ENCODE results near the gene DNAJB1. TPM values are rescaled to one million over a fixed set of nuclear protein-coding genes. Genes with fewer than 3 reads are reported as not detected.

The DNAJB1 gene
- total and polyA plus RNA-seq, 7 experiments from 2014 or later, result 87.4 to 574 (median 221) TPM

- peaks cover 6 to 75% (median 44%) of the 10 kb centered on the region in 7 donors for H3K4me1 Mint-ChIP-seq
- ATAC-seq (no peak), DNase-seq (no peak)
- H3K27me3 Mint-ChIP-seq, result no peaks in the 10 kb centered on the region
- H3K36me3 ChIP-seq (ENCODE audit: control insufficient read depth in 2 of 3, insufficient read depth in 3 of 3, low read length in 3 of 3), result peaks cover 0 to 30% (median 3%) of the 10 kb centered on the region in 3 experiments
- intact Hi-C loops (cut with micrococcal nuclease), result no loop called here
- no peaks in the 10 kb centered on the region for H3K9me3 ChIP-seq (ENCODE audit: control insufficient read depth in 2 of 3, low read length in 3 of 3)
- no peaks in the 10 kb centered on the region for H3K27me3 ChIP-seq (ENCODE audit: control insufficient read depth in 2 of 2, insufficient read depth in 2 of 2, low read length in 2 of 2)
- peaks cover 0 to 18% of the 10 kb centered on the region in 2 donors for H3K4me1 ChIP-seq (ENCODE audit: control insufficient read depth in 2 of 2, insufficient read depth in 2 of 2, low read length in 2 of 2)
- CTCF ChIA-PET, result interaction anchor here (0.6 kb wide), 2 partner anchors 62 to 87 kb away, joined by 4 to 8 read pairs; no protein-coding TSS in a partner anchor
- peak overlapping the region in 2 of 10 donors; percentile 6 to 37 for H3K4me3 Mint-ChIP-seq
- H3K4me3 ChIP-seq (ENCODE audit: low read length), result no peak overlapping the region
- H3K27ac ChIP-seq (ENCODE audit: low read depth, low read length), result no peak overlapping the region
- H3K9me3 Mint-ChIP-seq, result no peaks in the 10 kb centered on the region
- peak overlapping the region in 7 of 9 donors; percentile 26 to 84 (median 47) for H3K27ac Mint-ChIP-seq
- POLR2A ChIA-PET, result interaction anchor here (1.3 to 34.0 kb wide), 2 partner anchors 33 to 57 kb away, joined by 3 to 1101 read pairs; partner anchors contain the start of genes DNAJB1 and GIPC1
- H3K36me3 Mint-ChIP-seq, result peaks cover 0 to 10% (median 4%) of the 10 kb centered on the region in 5 donors
Observed at GRCh38 chr19:14540741-14541525, 22.7 kb upstream of the DNAJB1 start.

DNA sequence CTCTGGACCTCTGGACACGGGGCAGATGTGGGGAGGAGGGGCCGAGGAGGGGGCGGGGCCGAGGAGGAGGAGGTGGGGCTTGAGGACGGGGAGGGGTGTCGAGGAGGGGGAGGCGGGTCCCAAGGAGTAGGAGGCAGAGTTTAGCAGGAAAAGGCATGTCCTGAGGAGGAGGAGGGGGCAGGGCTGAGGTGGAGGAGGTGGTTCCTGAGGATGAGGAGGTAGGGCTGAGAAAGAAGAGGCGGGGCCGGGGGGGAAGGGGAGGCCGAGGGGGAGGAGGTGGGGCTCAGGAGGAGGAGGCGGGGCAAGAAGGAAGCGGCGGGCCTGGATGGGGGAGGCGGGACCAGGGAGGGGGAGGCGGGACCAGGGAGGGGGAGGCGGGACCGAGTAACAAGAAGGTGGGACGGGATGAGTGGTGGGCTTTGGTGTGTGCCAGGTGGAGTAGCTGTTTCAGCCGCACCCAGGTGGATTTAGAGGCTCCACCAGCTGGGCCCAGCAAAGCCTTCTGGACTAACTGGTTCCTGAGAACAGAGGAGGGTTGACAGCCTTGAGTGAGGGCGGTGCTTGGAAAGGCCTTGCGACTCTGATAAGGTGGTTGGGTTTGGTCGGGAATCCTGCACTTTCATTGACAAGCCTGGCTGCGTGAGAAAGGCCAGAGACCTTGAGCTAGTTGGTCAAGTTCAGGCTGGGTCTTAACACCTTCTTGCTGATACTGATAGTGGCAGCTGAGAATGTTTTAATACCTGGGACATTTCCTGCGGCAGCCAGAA is 18.9 kb upstream of the DNAJB1 start:
- H3K27ac Mint-ChIP-seq, result peak overlapping the region in 8 of 9 donors; percentile 32 to 85 (median 52)
- no peaks in the 10 kb centered on the region for H3K9me3 ChIP-seq (ENCODE audit: control insufficient read depth in 2 of 3, low read length in 3 of 3)
- no peak overlapping the region for H3K4me3 ChIP-seq (ENCODE audit: low read length)
- DNase-seq, result peak in 7 of 9 donors; percentile 27 to 55 (median 40)
- ChIA-PET POLR2A (interaction anchor here (0.5 to 34.0 kb wide), 7 partner anchors 8 to 1332 kb away, joined by 3 to 1101 read pairs (median 3); partner anchors contain the start of genes DNAJB1 and GIPC1), CTCF (interaction anchor here (0.6 to 0.8 kb wide), 2 partner anchors 31 to 42 kb away, joined by 3 read pairs; no protein-coding TSS in a partner anchor)
- H3K4me3 Mint-ChIP-seq, result peak overlapping the region in 6 of 10 donors; percentile 6 to 56 (median 32)
- peaks cover 0 to 13% (median 5%) of the 10 kb centered on the region in 5 donors for H3K36me3 Mint-ChIP-seq
- H3K27me3 Mint-ChIP-seq, result no peaks in the 10 kb centered on the region
- peak overlapping the region; percentile 41 for H3K27ac ChIP-seq (ENCODE audit: low read depth, low read length)
- peak; percentile 71 for ATAC-seq
- intact Hi-C loops (cut with micrococcal nuclease), result no loop called here
- no peaks in the 10 kb centered on the region for H3K9me3 Mint-ChIP-seq
- H3K4me1 ChIP-seq (ENCODE audit: control insufficient read depth in 2 of 2, insufficient read depth in 2 of 2, low read length in 2 of 2), result peaks cover 0 to 18% of the 10 kb centered on the region in 2 donors
- H3K4me1 Mint-ChIP-seq, result peaks cover 0 to 81% (median 52%) of the 10 kb centered on the region in 7 donors
- no peaks in the 10 kb centered on the region for H3K27me3 ChIP-seq (ENCODE audit: control insufficient read depth in 2 of 2, insufficient read depth in 2 of 2, low read length in 2 of 2)
- peaks cover 0 to 22% (median 3%) of the 10 kb centered on the region in 3 experiments for H3K36me3 ChIP-seq (ENCODE audit: control insufficient read depth in 2 of 3, insufficient read depth in 3 of 3, low read length in 3 of 3)

- H3K4me1 ChIP-seq (ENCODE audit: control insufficient read depth in 2 of 2, insufficient read depth in 2 of 2, low read length in 2 of 2), result peaks cover 19 to 34% of the 10 kb centered on the region in 2 donors
- peaks cover 0 to 4% (median 4%) of the 10 kb centered on the region in 5 donors for H3K36me3 Mint-ChIP-seq
- intact Hi-C loops (cut with micrococcal nuclease), result no loop called here
- peaks cover 0 to 84% (median 50%) of the 10 kb centered on the region in 7 donors for H3K4me1 Mint-ChIP-seq
- no peaks in the 10 kb centered on the region for H3K27me3 Mint-ChIP-seq
- no peak for DNase-seq
- no peak for ATAC-seq
- no peaks in the 10 kb centered on the region for H3K9me3 Mint-ChIP-seq
- H3K4me3 ChIP-seq (ENCODE audit: low read length), result no peak overlapping the region
- H3K36me3 ChIP-seq (ENCODE audit: control insufficient read depth in 2 of 3, insufficient read depth in 3 of 3, low read length in 3 of 3), result peaks cover 0 to 11% (median 3%) of the 10 kb centered on the region in 3 experiments
- H3K4me3 Mint-ChIP-seq, result peak overlapping the region in 6 of 10 donors; percentile 12 to 88 (median 34)
- CTCF ChIA-PET, result interaction anchor here (2.0 kb wide), 1 partner anchor 26 kb away, joined by 8 read pairs; no protein-coding TSS in a partner anchor
- peak overlapping the region in 5 of 9 donors; percentile 24 to 70 (median 41) for H3K27ac Mint-ChIP-seq
- H3K27ac ChIP-seq (ENCODE audit: low read depth, low read length), result no peak overlapping the region
- H3K27me3 ChIP-seq (ENCODE audit: control insufficient read depth in 2 of 2, insufficient read depth in 2 of 2, low read length in 2 of 2), result no peaks in the 10 kb centered on the region
- H3K9me3 ChIP-seq (ENCODE audit: control insufficient read depth in 2 of 3, low read length in 3 of 3), result no peaks in the 10 kb centered on the region
- POLR2A ChIA-PET, result interaction anchor here (1.4 to 34.0 kb wide), 3 partner anchors 17 to 38 kb away, joined by 4 to 1101 read pairs (median 7); partner anchors contain the start of genes DNAJB1, GIPC1 and NDUFB7
Observed at GRCh38 chr19:14533450-14533849, 15.3 kb upstream of the DNAJB1 start.

DNA sequence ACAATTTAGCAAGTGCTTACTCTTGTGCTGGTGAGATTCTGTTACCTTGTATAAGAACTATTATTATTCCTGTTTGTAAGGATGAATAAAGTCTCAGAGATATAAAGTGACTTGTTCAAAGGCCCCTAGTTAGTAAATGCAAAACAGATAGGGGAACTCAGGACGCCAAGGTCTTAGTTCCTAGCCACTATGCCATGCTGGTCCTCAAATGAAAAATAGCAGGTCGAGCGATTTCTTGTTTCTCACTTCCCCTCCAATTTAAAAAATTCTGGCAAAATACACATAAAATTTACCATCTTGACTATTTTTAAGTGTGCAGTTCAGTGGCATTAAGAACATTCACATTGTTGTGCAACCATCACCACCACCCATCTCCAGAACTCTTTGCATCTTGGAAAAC is 12.3 kb upstream of the DNAJB1 start:
- no peaks in the 10 kb centered on the region for H3K9me3 ChIP-seq (ENCODE audit: control insufficient read depth in 2 of 3, low read length in 3 of 3)
- peak overlapping the region; percentile 96 for H3K4me3 ChIP-seq (ENCODE audit: low read length)
- intact Hi-C loops (cut with micrococcal nuclease), result no loop called here
- POLR2A ChIA-PET, result interaction anchor here (0.8 to 34.0 kb wide), 6 partner anchors 20 to 41 kb away, joined by 3 to 1101 read pairs (median 4); partner anchors contain the start of genes DNAJB1, GIPC1 and NDUFB7
- Mint-ChIP-seq H3K9me3 (no peaks in the 10 kb centered on the region), H3K36me3 (peaks cover 0 to 4% (median 4%) of the 10 kb centered on the region in 5 donors), H3K27ac (peak overlapping the region; percentile 24 to 100 (median 97)), H3K4me1 (peaks cover 7 to 76% (median 51%) of the 10 kb centered on the region in 7 donors), H3K27me3 (no peaks in the 10 kb centered on the region), H3K4me3 (peak overlapping the region; percentile 69 to 97 (median 92))
- H3K27me3 ChIP-seq (ENCODE audit: control insufficient read depth in 2 of 2, insufficient read depth in 2 of 2, low read length in 2 of 2), result no peaks in the 10 kb centered on the region
- DNase-seq, result no peak
- peaks cover 0 to 11% (median 0%) of the 10 kb centered on the region in 3 experiments for H3K36me3 ChIP-seq (ENCODE audit: control insufficient read depth in 2 of 3, insufficient read depth in 3 of 3, low read length in 3 of 3)
- CTCF ChIA-PET, result no interaction called here
- H3K27ac ChIP-seq (ENCODE audit: low read depth, low read length), result peak overlapping the region; percentile 89
- H3K4me1 ChIP-seq (ENCODE audit: control insufficient read depth in 2 of 2, insufficient read depth in 2 of 2, low read length in 2 of 2), result peaks cover 21 to 25% of the 10 kb centered on the region in 2 donors
- ATAC-seq, result no peak

DNA sequence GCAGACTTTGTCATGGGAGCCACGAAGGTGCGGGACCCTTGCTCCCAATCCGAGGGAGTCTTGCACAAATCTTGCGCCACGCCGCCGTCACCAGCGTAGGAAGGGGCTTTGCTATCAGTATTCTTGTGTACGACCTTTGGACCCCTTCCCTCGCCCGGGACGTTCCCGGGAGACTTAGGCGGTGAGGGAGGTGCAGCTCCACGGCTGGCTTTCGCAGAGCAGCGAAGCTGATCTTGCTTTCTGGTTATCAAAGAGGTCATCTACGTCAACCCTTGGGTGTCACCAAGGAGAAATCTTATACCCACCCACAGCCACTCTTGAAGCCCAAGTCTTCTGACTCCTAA is 11.8 kb upstream of the DNAJB1 start:
- Histone ChIP-seq H3K4me1 (ENCODE audit: control insufficient read depth in 2 of 2, insufficient read depth in 2 of 2, low read length in 2 of 2) (peaks cover 21 to 25% of the 10 kb centered on the region in 2 donors), H3K27ac (ENCODE audit: low read depth, low read length) (peak overlapping the region; percentile 89), H3K36me3 (ENCODE audit: control insufficient read depth in 2 of 3, insufficient read depth in 3 of 3, low read length in 3 of 3) (peaks cover 0 to 11% (median 0%) of the 10 kb centered on the region in 3 experiments), H3K9me3 (ENCODE audit: control insufficient read depth in 2 of 3, low read length in 3 of 3) (no peaks in the 10 kb centered on the region), H3K4me3 (ENCODE audit: low read length) (peak overlapping the region; percentile 96), H3K27me3 (ENCODE audit: control insufficient read depth in 2 of 2, insufficient read depth in 2 of 2, low read length in 2 of 2) (no peaks in the 10 kb centered on the region)
- ChIA-PET POLR2A (interaction anchor here (1.0 to 34.0 kb wide), 4 partner anchors 20 to 41 kb away, joined by 3 to 1101 read pairs (median 4); partner anchors contain the start of genes DNAJB1, GIPC1 and NDUFB7), CTCF (no interaction called here)
- Mint-ChIP-seq H3K9me3 (no peaks in the 10 kb centered on the region), H3K4me3 (peak overlapping the region; percentile 88 to 97 (median 95)), H3K27ac (peak overlapping the region; percentile 95 to 100 (median 98)), H3K27me3 (no peaks in the 10 kb centered on the region), H3K36me3 (peaks cover 0 to 4% (median 4%) of the 10 kb centered on the region in 5 donors), H3K4me1 (peaks cover 9 to 78% (median 54%) of the 10 kb centered on the region in 7 donors)
- ATAC-seq (no peak), DNase-seq (peak in 6 of 9 donors; percentile 56 to 73 (median 70))
- intact Hi-C loops (cut with micrococcal nuclease), result no loop called here
